Progenitor cell of endocrine pancreas (in vitro differentiated cells): ENCODE data around the gene ZNF225. TPM values are rescaled to one million over a fixed set of nuclear protein-coding genes. Genes with fewer than 3 reads are reported as not detected.

Source experiments
- DNase-seq: peaks from one replicate; pipeline ENCODE4 v3.0.0; 2021; ENCODE audit warnings: low spot score; ENCODE audit not compliant: unreplicated experiment
- H3K27ac Mint-ChIP-seq: 2 replicates; pipeline ENCODE4 v1.8.0; 2021; ENCODE audit warnings: mild to moderate bottlenecking, moderate library complexity, mixed read lengths
- H3K27me3 Mint-ChIP-seq: 2 replicates; pipeline ENCODE4 v1.8.0; 2021; ENCODE audit warnings: mixed read lengths
- H3K36me3 Mint-ChIP-seq: 2 replicates; pipeline ENCODE4 v1.8.0; 2022; ENCODE audit warnings: mixed read lengths; ENCODE audit not compliant: insufficient read depth
- H3K4me1 Mint-ChIP-seq: 2 replicates; pipeline ENCODE4 v1.8.0; 2021; ENCODE audit warnings: low read depth, mixed read lengths
- H3K4me3 Mint-ChIP-seq: 2 replicates; pipeline ENCODE4 v1.8.0; 2021; ENCODE audit warnings: low read depth, mild to moderate bottlenecking, moderate library complexity, mixed read lengths
- H3K9me3 Mint-ChIP-seq: 2 replicates; pipeline ENCODE4 v1.8.0; 2021; ENCODE audit warnings: low read depth, mixed read lengths
- CTCF ChIP-seq: fragments of 200-600 bp; sonication (generic); IDR thresholded peaks from one replicate; pipeline ENCODE4 v1.5.0; 2021; ENCODE audit warnings: antibody characterized with exemption, mild to moderate bottlenecking; ENCODE audit not compliant: unreplicated experiment
- total RNA-seq: library from RNA; stranded (reverse); gene quantifications from 2 replicates; pipeline ENCODE4 v1.2.1, GENCODE V29; 2021

Gene ZNF225
- total RNA-seq, 1 donor from 2014 or later: 9.1 TPM

- Mint-ChIP-seq H3K9me3 (peaks cover 26% of the 10 kb centered on the region), H3K36me3 (peaks cover 24% of the 10 kb centered on the region), H3K27ac (peak overlapping the region; percentile 93), H3K4me1 (peaks cover 16% of the 10 kb centered on the region), H3K27me3 (no peaks in the 10 kb centered on the region), H3K4me3 (peak overlapping the region; percentile 93)
- no peak for TF ChIP-seq CTCF
- no peak for DNase-seq
These were observed 40.4 kb upstream of the ZNF225 start for GRCh38 chr19:44072543-44073401.

- TF ChIP-seq CTCF: no peak
- H3K27ac Mint-ChIP-seq: no peak overlapping the region
- no peak overlapping the region for H3K4me3 Mint-ChIP-seq
- H3K36me3 Mint-ChIP-seq: peaks cover 16% of the 10 kb centered on the region
- no peaks in the 10 kb centered on the region for H3K27me3 Mint-ChIP-seq
- peaks cover 16% of the 10 kb centered on the region for H3K4me1 Mint-ChIP-seq
- peaks cover 4% of the 10 kb centered on the region for H3K9me3 Mint-ChIP-seq
- no peak for DNase-seq
These were observed 36.9 kb upstream of the ZNF225 start for GRCh38 chr19:44076325-44076724.

- H3K27ac Mint-ChIP-seq: no peak overlapping the region
- no peak for DNase-seq
These were observed 21.1 kb upstream of the ZNF225 start for GRCh38 chr19:44092108-44092507.

GRCh38 chr19:44093931-44094765 lies 19.1 kb upstream of the ZNF225 start, which contains the start of gene ZNF224:
ZNF224 (plus strand) TSS chr19:44094361; CDS start chr19:44097874, 3,513 bp downstream.
- Mint-ChIP-seq H3K27ac (peak within 1 kb of the TSS; percentile 96), H3K4me1 (peaks cover 8% of the 10 kb centered on the region), H3K27me3 (no peaks in the 10 kb centered on the region), H3K4me3 (peak within 1 kb of the TSS; percentile 99), H3K36me3 (peaks cover 7% of the 10 kb centered on the region), H3K9me3 (no peaks in the 10 kb centered on the region)
- no peak for TF ChIP-seq CTCF
- peak; percentile 78 for DNase-seq

More at GRCh38 chr19:44092108-44092507, 21.1 kb upstream of the ZNF225 start:
- Mint-ChIP-seq H3K4me3 (no peak overlapping the region), H3K27me3 (no peaks in the 10 kb centered on the region), H3K4me1 (peaks cover 8% of the 10 kb centered on the region), H3K36me3 (no peaks in the 10 kb centered on the region), H3K9me3 (no peaks in the 10 kb centered on the region)
- TF ChIP-seq CTCF: no peak

GRCh38 chr19:44107751-44108150 lies 5.4 kb upstream of the ZNF225 start:
- H3K27ac Mint-ChIP-seq: no peak overlapping the region
- peaks cover 77% of the 10 kb centered on the region for H3K36me3 Mint-ChIP-seq
- H3K4me3 Mint-ChIP-seq: no peak overlapping the region

More at GRCh38 chr19:44107751-44108150, 5.4 kb upstream of the ZNF225 start:
- Mint-ChIP-seq H3K27me3 (no peaks in the 10 kb centered on the region), H3K4me1 (peaks cover 4% of the 10 kb centered on the region), H3K9me3 (peaks cover 62% of the 10 kb centered on the region)
- no peak for DNase-seq
- TF ChIP-seq CTCF: no peak
